T1000 (cell line): ENCODE results near the gene SIK3.

Experiments
- DNase-seq: peaks from one replicate; lab custom pipeline; 2025; ENCODE audit warnings: mixed read lengths; lab: John Stamatoyannopoulos, UW

SIK3 gene

GRCh38 chr11:116970485-116971292, 127.5 kb downstream of the SIK3 start:
- no peak for DNase-seq

- DNase-seq: no peak
These were observed 128.5 kb downstream of the SIK3 start for GRCh38 chr11:116969694-116970093.

DNA sequence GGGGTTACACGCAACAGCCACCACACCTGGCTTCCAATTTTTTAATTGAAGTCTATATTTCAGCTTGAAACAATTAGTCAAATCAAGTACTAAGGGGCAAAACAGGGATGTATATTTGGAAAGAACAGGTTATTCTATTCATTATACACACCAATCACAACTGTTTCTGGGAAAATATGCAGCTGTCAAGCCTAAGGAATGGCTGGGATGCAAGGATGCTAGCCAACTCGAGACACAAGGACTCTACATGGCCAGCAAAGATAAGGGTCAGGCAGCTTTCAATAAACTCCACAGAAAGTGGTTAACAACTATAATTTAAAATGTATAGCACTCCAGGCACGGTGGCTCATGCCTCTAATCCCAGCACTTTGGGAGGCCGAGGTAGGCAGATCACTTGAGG, 134.0 kb downstream of the SIK3 start:
- DNase-seq: no peak

GRCh38 chr11:116963813-116964212, 134.4 kb downstream of the SIK3 start:
- DNase-seq: no peak

DNA sequence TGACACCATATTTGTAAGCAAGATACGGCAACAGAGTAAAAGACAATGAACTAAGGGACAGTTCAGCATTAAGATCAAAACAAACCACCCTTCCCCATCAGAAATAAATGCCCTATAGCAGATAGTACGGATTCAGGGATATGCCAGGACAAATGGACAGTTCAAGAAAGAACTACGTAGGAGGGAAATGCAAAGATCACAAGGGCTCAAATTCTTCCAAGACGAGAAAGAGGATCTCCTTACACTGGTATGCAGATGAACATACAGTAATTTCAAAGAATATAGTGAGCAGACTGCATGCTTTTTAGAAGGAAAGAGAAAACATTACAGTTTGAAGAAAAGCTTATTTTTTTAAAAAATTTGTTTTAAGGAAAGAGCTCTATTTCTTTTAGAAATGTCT, 136.1 kb downstream of the SIK3 start:
- DNase-seq: no peak

DNA sequence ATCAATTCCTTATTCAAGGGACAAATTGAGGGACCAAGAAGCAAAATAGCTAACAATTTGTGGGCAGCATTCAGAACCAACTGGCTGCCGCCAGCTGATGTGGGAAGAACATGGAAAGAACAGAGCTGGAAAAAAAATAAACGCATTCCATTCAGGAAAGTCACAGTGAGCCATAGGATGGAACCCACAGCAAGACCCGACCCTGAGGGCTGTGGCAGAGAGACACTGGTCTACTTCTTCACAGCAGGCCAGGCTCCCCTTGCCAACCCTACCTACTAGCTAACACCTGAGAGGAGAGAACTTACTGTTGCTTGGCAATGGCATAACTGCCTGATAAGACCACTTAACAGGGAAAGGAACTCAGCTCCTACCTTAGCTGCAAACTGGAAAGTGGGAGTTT, 137.3 kb downstream of the SIK3 start:
- no peak for DNase-seq

- DNase-seq: no peak
These were observed 140.0 kb downstream of the SIK3 start for GRCh38 chr11:116958246-116958645.

GRCh38 chr11:116955949-116956348, 142.3 kb downstream of the SIK3 start:
- DNase-seq: no peak

DNA sequence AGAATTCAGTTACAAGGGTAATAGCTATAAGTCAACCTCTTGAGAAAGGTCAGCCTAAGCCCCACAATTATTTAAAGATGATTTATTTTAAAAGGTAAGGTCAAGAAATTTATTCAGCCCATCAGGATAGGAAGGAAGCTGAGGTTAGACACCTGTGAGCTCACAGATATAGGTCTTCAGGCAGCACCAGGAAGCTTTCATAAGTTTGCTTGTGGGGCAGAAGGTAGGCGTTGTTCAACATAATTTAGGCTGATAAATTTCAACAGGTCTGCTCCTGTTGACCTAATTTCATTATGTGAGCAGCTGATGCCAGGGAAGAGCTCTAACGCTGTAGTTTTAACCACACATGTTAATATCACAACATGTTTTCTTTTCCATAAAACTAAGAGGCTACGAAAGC, 142.7 kb downstream of the SIK3 start:
- no peak for DNase-seq

DNA sequence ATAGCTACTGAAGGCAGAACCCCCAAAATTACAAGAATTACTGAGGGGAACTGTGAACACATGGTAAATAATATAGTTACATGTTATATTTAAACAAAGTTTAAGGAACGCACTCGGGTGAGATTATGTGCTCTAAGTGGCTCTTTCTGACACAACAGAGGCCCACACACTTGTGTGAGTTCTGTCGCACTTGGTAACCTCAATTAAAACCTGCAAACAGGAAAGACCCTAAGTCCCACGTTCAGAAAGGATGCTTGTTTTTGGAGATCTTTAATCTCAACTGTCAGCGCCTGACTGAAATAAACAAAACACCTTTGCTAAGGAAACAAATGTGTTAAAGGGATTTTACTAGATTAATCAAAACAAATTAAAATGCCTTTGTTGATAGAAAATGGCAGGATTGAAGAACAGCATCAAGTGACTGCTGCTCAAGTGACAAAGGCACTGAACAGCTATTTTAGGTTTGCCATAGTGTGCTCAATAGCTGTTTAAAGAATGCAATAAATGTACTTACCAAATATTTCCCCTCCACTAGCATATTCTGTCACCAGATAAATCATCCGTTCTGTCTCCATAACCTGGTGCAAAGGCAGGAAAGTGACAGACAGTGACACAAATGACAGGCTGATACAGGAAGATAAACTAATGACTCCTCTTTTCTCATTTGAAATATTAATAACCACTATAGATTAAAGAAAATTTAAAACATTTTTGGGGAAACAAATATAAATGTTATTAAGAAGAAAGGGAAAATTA, 144.5 kb downstream of the SIK3 start:
- no peak for DNase-seq

DNA sequence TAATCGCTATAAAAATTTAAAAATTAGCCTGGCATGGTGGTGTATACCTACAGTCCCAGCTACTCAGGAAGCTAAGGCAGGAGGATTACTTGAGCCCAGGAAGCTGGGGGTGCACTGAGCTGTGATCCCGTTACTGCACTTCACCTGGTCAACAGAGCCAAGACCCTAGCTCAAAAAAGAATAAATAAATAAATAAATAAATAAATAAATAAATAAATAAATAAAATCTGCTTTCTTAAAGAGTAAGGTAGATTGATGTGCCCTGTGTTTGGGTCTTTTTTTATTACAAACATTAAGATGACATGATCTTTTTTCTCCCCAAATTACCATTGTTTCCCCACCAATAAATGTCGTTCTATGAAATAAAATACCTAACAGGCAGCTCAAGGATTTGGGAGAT, 146.5 kb downstream of the SIK3 start:
- DNase-seq: no peak

DNA sequence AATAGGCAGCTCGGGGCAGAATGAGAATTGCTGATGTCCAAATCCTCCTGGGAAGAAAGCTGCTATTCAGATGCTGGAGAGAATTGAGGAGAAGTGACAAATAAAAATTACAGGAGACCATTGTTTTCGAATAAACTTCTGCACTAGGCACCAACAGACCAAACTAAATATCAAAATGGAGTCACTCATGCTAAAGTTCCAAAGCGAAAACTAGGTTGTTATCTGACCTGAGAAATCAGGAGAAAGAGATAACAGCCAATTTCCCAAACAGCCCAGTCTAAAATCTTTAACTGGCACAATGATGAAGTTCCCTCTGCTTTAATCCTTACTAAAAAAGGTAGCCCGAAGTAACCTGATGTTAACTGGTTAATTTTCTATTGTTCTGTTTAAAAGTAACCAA, 148.0 kb downstream of the SIK3 start:
- no peak for DNase-seq

DNA sequence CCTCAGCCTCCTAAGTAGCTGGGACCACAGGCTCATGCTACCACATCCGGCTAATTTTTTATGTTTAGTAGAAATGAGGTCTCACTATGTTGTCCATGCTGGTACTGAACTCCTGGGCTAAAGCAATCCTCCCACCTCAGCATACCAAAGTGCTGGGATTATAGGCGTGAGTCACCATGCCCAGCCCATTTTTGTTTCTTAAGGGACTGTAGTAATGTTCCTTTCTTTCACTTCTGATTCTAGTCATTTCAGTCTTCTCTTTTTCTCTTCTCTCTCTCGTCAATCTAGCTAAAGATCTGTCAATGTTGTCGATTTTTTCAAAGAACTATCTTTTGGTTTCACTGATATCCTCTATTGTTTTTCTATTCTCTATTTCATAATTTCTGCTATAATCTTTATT, 149.8 kb downstream of the SIK3 start:
- no peak for DNase-seq

GRCh38 chr11:116946414-116946813, 151.8 kb downstream of the SIK3 start:
- no peak for DNase-seq

DNA sequence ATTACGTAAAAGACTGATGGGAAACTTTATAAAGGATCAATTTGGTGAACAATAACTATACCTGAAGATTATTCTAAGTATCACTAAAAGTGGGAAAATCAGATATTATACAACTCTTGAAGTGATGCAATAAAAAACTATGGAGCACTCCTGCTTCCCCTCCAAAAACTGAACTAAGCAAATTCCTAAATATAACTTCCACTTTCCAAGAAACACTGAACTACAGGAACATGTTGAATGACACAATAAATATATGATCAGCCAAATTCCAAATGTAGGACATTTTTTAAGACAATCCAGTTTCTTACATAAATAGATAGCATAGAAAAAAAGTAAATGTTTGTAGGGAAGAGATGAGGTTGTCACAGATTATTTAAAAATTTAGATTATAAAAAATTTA, 158.7 kb downstream of the SIK3 start:
- DNase-seq: no peak

DNA sequence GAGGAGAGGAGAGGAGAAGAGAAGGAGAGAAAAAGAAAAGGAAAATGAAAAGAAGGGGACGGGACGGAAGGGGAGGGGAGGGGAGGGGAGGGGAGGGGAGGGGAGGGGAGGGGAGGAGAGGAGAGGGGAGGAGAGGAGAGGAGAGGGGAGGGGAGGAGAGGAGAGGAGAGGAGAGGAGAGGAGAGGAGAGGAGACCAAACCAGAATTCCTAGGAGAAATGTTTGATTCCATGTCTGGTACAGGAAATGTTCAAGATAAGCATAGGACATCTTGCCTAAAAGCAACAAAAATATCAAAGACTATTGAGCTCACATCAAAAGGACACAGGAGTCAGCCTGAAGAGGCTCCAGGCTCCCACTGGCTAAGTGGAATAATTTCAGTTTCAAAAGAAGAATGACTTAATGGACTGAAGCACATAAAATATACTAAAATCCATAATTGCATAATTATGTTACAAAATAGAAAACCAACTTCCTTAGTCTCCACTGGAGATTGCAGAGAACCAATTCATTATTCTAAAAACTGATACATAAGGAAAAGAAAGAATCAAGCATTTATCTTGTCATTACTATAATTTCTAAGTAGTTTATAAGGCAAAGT, 159.7 kb downstream of the SIK3 start:
- no peak for DNase-seq

- DNase-seq: no peak
These were observed 161.3 kb downstream of the SIK3 start for GRCh38 chr11:116936754-116937446.

DNA sequence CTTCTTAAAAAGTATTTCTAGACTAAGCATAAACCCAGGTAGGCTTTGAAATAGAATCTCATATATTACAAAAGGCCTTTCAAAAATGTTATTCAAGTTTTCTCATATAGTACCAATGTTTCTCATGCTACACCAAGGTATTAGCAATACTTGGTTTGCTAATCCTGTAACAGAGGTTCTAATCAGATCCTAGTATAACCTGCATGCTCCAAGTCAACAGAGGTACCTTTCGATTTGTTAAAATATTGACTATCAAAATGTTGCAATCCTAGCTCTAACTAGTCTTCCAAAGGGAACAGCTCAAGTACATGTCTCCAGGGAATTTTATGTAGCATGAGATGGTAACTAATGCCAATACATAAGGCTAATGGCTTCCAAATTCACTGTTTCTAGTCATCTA, 162.7 kb downstream of the SIK3 start:
- DNase-seq: no peak

GRCh38 chr11:116935089-116935488, 163.1 kb downstream of the SIK3 start:
- DNase-seq: no peak

DNA sequence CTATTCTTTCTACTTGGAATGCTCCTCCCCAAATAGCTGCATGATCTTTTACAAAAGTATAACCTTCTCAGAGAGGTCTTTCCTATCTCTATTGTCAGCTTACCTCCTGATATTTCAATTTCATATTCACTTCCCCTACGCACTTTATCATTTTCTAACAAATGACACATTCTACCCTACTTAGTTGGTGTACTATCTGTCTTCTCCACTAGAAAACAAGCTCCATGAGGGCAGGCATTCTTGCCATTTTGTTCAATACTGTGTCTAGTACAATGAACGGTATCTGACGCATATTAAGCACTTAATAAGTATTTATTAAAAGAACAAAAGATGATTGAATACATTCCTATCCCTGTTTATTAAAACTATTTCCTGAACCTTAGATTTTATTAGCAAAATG, 164.3 kb downstream of the SIK3 start:
- no peak for DNase-seq

DNA sequence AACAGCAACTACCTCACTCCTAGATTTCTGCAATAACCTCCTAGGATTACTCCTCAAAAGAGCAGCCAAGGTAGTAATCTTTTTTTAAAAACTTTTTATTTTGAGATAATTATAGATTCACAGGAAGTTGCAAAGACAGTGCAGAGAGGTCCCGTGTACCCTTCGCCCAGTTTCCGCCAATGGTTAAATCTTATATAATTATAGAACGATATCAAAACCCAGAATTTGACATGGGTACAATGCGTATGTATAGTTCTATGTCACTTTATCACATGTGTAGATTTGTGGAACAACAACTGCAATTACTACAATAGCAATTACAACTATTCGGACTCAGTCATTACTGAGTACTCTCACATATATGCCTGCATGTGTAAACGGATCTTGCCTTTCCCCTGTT, 166.0 kb downstream of the SIK3 start:
- no peak for DNase-seq

GRCh38 chr11:116931206-116931953, 166.8 kb downstream of the SIK3 start:
- no peak for DNase-seq
